ENCODE data around the gene PLXDC1.

Gene PLXDC1

GRCh38 chr17:39083270-39083669, 68.2 kb downstream of the PLXDC1 start:
- no peak for ATAC-seq
- no peak for TF ChIP-seq ZNF565 (CRISPR knock-in tag; conservative IDR thresholded peaks at IDR 0.05; ENCODE audit: low read depth)
- TF ChIP-seq SNAI2 (CRISPR knock-in tag; IDR thresholded peaks at IDR 0.05): no peak
- TF ChIP-seq ISL1 (CRISPR knock-in tag; IDR thresholded peaks at IDR 0.05): no peak
- TF ChIP-seq TCF4 (CRISPR knock-in tag; IDR thresholded peaks at IDR 0.05; ENCODE audit: borderline replicate concordance): no peak
- TF ChIP-seq TOX (CRISPR knock-in tag; IDR thresholded peaks at IDR 0.05; ENCODE audit: borderline replicate concordance): no peak
- TF ChIP-seq CREB5 (CRISPR knock-in tag; IDR thresholded peaks at IDR 0.05; ENCODE audit: low read depth): no peak
- no peak for TF ChIP-seq ZNF8 (CRISPR knock-in tag; IDR thresholded peaks at IDR 0.05)
- no peak for TF ChIP-seq CSDC2 (CRISPR knock-in tag; IDR thresholded peaks at IDR 0.05)
- no peak for TF ChIP-seq ESRRG (CRISPR knock-in tag; IDR thresholded peaks at IDR 0.05)
- TF ChIP-seq ZC3H10 (CRISPR knock-in tag; IDR thresholded peaks at IDR 0.05): no peak
- TF ChIP-seq PPARA (CRISPR knock-in tag; IDR thresholded peaks at IDR 0.05; ENCODE audit: borderline replicate concordance): no peak
- TF ChIP-seq TSHZ2 (CRISPR knock-in tag; IDR thresholded peaks at IDR 0.05): no peak
- no peak for TF ChIP-seq GLIS3 (CRISPR knock-in tag; IDR thresholded peaks at IDR 0.05)

GRCh38 chr17:39082482-39082881, 69.0 kb downstream of the PLXDC1 start:
- no peak for TF ChIP-seq PPARA (CRISPR knock-in tag; IDR thresholded peaks at IDR 0.05; ENCODE audit: borderline replicate concordance)
- no peak for ATAC-seq

- TF ChIP-seq ISL1 (CRISPR knock-in tag; IDR thresholded peaks at IDR 0.05): no peak
- no peak for TF ChIP-seq POU6F1 (CRISPR knock-in tag; IDR thresholded peaks at IDR 0.05; ENCODE audit: borderline replicate concordance, low read depth)
- TF ChIP-seq TOX (CRISPR knock-in tag; IDR thresholded peaks at IDR 0.05; ENCODE audit: borderline replicate concordance): no peak
- no peak for TF ChIP-seq CSDC2 (CRISPR knock-in tag; IDR thresholded peaks at IDR 0.05)
- TF ChIP-seq ZFP30 (CRISPR knock-in tag; IDR thresholded peaks at IDR 0.05): no peak
- no peak for TF ChIP-seq ESRRG (CRISPR knock-in tag; IDR thresholded peaks at IDR 0.05)
- TF ChIP-seq PPARA (CRISPR knock-in tag; IDR thresholded peaks at IDR 0.05; ENCODE audit: borderline replicate concordance): no peak
- no peak for TF ChIP-seq TCF4 (CRISPR knock-in tag; IDR thresholded peaks at IDR 0.05; ENCODE audit: borderline replicate concordance)
- no peak for TF ChIP-seq ZFP3 (CRISPR knock-in tag; IDR thresholded peaks at IDR 0.05)
- no peak for TF ChIP-seq PATZ1 (CRISPR knock-in tag; IDR thresholded peaks at IDR 0.05; ENCODE audit: borderline replicate concordance)
- no peak for TF ChIP-seq ZNF70 (CRISPR knock-in tag; IDR thresholded peaks at IDR 0.05)
- TF ChIP-seq OSR1 (CRISPR knock-in tag; IDR thresholded peaks at IDR 0.05): no peak
- TF ChIP-seq RARB (CRISPR knock-in tag; IDR thresholded peaks at IDR 0.05): no peak
- TF ChIP-seq ARNTL (CRISPR knock-in tag; IDR thresholded peaks at IDR 0.05; ENCODE audit: borderline replicate concordance, low read depth): no peak
- no peak for TF ChIP-seq SNAI2 (CRISPR knock-in tag; IDR thresholded peaks at IDR 0.05)
- no peak for ATAC-seq
Observed at GRCh38 chr17:39081851-39082250, 69.6 kb downstream of the PLXDC1 start.

GRCh38 chr17:39080421-39081078, 70.9 kb downstream of the PLXDC1 start:
- TF ChIP-seq ESRRG (CRISPR knock-in tag; IDR thresholded peaks at IDR 0.05): no peak
- no peak for TF ChIP-seq ARNTL (CRISPR knock-in tag; IDR thresholded peaks at IDR 0.05; ENCODE audit: borderline replicate concordance, low read depth)
- TF ChIP-seq TCF4 (CRISPR knock-in tag; IDR thresholded peaks at IDR 0.05; ENCODE audit: borderline replicate concordance): no peak
- no peak for TF ChIP-seq CSDC2 (CRISPR knock-in tag; IDR thresholded peaks at IDR 0.05)
- TF ChIP-seq RARB (CRISPR knock-in tag; IDR thresholded peaks at IDR 0.05): no peak
- no peak for TF ChIP-seq CREB5 (CRISPR knock-in tag; IDR thresholded peaks at IDR 0.05; ENCODE audit: low read depth)
- TF ChIP-seq GLIS3 (CRISPR knock-in tag; IDR thresholded peaks at IDR 0.05): no peak
- TF ChIP-seq ZC3H10 (CRISPR knock-in tag; IDR thresholded peaks at IDR 0.05): no peak
- no peak for TF ChIP-seq SNAI2 (CRISPR knock-in tag; IDR thresholded peaks at IDR 0.05)
- TF ChIP-seq ZFP30 (CRISPR knock-in tag; IDR thresholded peaks at IDR 0.05): no peak
- no peak for TF ChIP-seq ZFP3 (CRISPR knock-in tag; IDR thresholded peaks at IDR 0.05)
- no peak for TF ChIP-seq ISL1 (CRISPR knock-in tag; IDR thresholded peaks at IDR 0.05)
- TF ChIP-seq CSRNP3 (CRISPR knock-in tag; IDR thresholded peaks at IDR 0.05): no peak
- TF ChIP-seq ZNF8 (CRISPR knock-in tag; IDR thresholded peaks at IDR 0.05): no peak
- no peak for TF ChIP-seq TOX (CRISPR knock-in tag; IDR thresholded peaks at IDR 0.05; ENCODE audit: borderline replicate concordance)
- TF ChIP-seq PPARA (CRISPR knock-in tag; IDR thresholded peaks at IDR 0.05; ENCODE audit: borderline replicate concordance): no peak
- ATAC-seq: peak; percentile 57

Measured in SK-N-SH treated with all-trans-retinoic acid at 6 μM for 48 hours (cell line).